Cerebellar cortex (tissue), 1 donor: ENCODE data around the gene CUBN.
"Not testable (repeated sequence)": the region's sequence is repeated elsewhere in the genome, so short reads cannot be mapped to it uniquely, and the experiment has no call there.

ENCODE experiments used
- DNase-seq: peaks from one replicate; pipeline ENCODE4 v3.0.0-alpha.2; 2015; ENCODE audit warnings: low spot score

Gene CUBN

DNA sequence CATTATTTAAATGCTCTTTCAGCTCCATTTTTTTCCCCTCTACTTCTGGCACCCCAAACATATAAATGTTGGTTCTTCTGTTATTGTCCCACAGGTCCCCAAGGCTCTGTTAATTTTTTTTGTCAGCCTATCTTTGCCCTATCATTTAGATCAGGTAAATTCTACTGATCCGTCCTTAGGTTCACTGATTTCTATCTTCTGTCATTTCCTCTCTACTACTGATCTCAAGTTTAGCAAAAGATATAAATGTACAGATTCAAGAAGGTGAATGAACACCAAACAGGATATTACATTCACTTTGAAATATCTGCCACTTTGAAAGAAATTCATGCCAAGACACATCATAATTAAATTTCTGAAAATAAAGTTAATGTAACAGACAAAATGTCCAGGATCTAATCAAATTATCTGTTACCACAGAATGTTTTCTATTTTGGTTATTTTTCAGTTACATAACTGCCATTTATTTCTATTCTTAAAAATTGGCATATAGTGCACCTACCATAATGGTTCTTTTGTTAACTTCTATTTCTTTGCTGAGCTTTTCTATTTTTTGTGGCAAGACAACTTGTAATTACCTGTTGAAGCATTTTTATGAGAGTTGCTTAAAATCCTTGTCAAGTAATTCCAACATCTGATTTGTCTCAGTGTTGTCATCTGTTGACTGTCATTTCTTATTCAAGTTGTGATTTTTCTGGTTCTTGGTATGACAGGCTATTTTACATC is 12.1 kb upstream of the CUBN start:
- no peak for DNase-seq

DNA sequence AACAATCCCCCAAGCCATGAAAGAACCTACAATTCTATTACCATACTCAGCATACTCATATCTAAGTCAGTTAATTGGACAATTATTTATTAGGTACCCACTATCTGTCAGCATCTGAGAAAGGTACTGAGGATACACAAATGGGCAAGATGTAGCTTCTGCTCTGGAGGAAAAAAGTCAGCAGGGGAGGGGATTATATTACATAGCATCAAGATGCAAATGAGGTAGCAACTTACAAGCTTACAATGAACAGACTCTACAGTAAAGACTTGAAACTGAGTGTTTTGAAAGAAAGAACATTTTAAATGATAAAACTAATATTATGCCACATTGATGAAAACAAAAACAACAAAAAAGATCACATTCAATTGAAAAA is 10.8 kb upstream of the CUBN start:
- DNase-seq, result no peak

DNA sequence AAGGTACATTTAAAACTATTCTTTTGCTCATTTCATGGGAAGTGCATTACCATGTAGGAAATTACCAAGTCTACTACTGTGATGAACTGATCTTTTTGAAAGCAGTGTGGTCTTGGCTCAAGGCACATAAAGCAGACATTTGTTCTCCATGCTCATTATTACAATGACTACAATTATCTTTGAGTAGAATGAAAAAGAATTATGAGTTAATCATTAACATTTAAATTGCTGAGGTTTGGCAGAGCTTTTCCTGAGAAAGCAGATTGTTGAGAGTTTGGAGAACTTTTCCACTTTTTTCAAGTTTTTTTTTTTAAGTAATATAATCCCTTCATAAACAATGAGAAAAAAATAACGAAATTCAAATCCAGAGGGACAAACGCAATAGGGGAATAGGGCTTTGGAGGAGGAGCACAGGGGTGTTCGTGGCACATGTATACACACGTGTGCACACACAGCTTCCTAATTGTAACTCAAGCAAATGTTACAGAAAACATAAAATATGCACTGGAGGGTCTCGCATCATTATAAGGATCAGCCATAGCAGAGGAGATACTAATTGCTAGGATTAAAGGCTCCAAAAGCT is 8.9 kb upstream of the CUBN start:
- no peak for DNase-seq

DNA sequence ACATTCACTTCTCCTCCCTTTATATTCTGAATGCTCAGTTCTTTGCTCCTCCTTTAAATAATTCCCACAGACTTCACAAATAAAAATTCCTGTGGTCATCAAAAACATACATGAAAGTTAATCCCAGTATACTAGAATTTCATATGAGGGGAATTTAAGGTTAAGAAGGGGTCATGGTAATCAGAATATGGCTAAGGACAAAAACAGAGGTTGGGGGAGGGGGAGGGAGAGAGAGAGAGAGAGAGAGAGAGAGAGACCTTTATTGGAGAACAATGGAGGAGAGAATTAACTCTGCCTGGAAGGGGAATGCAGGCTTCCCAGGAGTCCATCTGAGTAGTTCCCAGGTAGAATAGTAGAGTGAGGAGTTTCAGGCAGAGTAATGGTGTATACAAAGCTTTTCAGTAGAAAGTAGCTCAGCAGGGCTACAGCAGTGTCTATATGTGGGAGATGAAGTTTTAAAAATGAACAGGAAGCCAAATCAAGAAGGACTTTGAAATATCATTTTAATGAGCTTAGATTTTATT is 5.2 kb upstream of the CUBN start:
- no peak for DNase-seq

DNA sequence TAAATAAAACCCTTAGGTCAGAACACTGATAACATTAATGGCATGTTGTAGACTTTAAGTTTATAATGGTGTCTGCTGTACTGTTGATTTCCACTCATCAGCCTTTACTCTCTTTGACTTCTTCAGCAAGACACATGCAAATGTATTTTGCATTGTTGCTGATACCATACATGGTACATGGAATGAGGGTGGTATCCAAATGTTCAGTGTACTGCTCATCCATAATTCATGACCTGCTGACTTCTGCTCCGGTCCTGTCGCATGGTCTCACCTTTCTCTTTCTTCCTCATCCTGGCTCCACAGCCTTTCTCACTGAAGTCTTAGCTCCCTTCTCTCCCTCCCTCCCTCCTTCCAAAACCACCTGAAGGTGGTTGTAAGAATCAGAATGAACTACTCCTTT is 4.7 kb upstream of the CUBN start:
- no peak for DNase-seq

DNA sequence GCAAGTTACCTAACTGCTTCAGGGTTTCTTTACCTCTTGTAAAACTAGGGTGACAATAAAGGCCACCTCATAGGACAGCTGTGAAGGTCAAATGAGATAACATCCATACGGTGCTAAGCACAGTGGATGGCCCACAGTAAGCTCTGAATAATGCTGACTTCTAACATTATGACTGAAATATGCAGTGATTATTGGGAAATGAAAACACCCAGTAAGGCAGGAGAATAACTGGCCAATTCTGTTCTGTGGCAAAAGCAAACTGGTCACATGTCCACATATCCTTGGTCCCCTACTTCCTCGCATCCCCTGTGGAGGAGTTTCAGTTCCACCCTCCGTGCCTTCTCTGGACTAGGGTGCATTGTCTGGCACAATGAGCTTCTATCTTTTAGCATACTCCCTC is 1.4 kb downstream of the CUBN start:
- no peak for DNase-seq

DNA sequence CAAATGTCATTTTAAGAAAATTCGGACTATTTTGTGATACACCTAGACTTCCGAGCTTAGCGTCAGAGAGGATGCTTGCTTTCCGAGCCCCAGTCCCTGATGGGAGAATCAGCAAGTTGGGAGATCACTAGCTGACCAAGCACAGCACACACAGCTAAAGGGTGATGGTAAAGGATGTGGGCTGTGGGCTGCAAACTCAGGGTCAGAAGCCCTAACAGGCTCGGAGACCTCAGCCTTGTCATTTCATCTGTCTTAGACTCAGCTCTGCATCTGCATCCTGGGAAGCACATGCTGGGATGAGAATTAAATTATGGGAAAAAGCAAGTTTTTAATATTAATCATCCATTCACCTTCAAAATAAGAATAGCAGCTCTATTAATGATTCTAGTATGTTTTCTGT is 3.3 kb downstream of the CUBN start:
- no peak for DNase-seq

DNA sequence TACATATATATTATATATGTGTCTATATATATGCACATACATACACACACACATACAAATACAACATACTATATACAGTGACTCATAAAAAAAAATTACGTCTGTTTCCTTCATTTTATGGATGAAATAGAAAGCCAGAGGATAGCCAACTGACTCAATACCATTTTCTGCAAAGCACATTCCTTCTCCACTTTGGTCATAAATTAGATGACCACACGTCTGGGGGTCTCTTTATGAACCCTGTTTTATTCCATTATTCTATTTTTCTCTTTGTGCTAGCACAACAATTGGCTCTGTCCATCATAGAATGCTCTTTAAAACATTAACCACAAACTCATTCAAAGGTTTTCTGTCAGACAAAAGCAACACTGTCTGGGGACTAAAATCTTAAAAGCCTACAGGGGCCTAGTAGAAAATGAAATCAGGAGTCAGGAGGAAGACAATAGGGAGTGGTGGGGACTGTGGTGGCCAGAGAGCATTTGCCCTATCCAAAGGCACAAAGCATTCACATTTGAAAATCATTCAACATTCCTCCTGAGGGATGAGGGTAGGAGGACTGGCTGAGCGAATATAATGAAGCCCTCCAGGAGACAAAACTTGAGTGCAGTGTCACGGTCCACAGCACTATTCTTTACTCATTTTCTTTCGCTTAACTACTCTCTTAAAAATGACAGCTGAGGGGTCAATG is 4.3 kb downstream of the CUBN start:
- DNase-seq, result no peak

DNA sequence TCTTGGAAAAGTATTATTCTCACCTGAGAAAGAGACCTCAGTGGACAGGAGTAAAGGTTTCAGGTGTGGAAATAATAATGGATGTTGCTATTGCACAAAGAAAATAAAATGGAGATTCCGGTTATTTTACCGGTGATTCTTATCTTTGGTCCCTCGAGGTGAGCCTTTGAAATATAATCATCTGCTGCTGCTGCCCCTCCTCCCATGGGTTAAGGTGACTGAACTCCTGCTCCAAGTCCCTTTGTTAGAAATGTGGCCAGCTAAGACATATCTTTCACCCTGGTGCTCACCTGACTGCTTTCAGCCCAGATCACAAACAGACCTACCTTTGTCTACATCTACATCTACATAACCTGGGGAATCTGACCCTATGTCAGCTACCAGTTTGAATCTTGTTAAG is 5.7 kb downstream of the CUBN start:
- DNase-seq, result no peak

DNA sequence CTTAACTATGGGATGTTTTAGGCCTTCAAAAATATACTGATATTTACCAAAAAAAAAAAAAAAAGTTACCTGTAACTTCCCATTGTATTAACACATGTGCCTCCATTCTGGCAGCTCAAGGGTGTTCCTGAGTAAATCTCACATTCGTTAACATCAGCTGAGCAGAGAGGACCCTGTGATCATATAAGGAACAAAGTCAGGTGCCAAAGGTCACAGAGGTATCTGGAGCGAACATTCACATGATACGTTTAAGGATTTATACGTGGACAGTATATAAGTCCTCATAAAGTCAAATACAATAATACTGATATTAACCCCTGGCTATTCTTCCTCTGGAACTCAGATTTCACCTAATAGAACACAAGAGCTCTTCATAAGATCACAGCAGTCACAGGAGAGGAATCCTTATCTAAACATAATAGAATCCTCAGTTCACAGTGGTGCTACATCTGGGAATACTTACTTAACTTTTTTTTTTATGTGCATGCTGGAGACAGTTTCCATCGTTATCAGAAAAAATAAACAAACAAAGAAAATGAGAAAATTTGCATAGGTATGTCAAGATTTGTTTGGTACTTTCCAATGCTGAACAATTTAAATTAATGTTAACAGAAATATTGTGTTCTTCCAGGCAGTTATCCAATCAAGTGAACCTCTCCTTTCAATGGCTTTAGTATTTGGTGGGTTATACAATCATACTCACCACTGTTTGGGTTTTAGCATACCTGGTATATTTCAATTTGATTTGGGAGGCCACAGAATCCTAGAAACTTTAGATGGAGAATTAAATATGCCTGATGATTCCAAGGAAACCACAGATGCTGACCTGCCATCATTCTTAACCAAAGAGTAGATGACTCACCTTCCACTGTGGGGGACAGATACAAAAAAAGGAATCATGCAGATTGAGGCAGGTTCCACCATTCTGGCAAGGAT is 6.6 kb downstream of the CUBN start:
- no peak for DNase-seq

DNA sequence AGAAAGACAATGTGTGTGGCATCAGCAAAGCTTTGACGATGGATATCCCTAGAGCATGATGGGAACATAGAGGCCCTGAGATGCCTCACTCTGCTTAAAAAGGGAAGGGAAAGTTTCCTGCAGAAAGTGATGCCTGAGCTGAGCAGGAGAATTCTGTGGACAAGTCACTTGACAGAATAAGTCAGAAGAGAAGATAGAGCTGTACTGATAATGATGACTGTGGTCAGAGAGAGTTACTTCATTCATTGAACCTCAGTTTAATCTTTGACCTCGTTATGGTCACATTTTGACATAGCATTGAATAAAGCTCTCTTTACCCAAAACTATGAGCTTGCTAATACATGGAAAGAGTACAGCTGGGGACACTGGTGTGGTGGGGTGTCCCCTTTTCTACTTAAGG is 7.6 kb downstream of the CUBN start:
- no peak for DNase-seq

DNA sequence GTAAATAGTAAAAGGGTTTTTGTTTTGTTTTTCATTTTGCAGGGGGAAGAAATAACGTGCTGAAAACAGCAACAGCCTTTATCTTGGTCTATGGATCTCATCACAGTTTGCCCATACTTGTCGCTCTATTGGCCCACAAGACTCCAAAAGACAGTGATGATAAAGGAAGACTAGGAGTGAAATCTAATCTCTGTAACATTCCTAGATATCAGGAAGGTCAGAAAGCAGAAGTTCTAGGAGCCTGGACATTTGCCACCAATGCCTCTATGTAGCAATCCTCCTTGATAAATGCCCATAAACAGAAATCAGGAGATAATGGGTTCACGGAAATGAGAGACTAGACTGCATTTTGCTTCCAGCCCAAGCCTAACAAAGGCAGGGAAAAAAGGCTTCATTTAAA is 8.9 kb downstream of the CUBN start:
- DNase-seq, result no peak

DNA sequence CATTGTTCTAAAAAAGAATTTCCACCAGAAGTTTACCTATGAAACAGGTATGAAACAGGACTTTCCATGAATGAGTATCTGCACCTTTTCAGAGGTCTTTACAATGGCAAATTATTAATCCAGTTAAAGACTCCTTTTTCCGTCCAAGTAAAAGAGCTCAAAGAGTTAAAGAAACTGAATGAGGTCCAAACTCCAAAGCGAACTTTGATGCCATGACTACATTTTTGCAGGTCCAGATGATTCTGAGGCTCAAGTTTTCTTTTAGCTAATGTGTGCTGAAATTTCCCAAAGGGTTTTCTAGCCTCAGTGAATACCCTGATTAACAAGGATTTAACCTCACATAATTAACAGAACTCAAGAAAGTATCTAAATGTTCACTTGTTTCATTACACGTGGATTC is 9.8 kb downstream of the CUBN start:
- no peak for DNase-seq

DNA sequence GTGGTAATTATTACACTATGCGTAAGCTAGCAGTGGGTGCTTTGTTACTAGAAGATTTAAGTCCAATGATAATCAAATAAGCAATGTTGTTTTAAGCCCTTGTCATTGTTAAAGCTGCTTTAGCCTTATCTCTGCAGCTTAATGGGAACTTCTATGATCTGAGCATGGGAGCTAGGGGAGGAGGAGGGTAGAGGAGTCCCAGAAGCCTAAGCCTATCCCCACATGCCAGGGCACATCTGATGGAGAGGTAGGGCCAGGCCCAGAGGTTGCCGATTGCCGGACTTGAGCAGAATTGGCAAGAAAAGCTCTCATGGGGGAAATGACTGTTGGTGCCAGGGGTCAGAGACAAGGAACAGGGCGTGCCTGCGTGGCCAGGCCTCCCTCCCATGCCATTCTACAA is 13.4 kb downstream of the CUBN start:
- no peak for DNase-seq

DNA sequence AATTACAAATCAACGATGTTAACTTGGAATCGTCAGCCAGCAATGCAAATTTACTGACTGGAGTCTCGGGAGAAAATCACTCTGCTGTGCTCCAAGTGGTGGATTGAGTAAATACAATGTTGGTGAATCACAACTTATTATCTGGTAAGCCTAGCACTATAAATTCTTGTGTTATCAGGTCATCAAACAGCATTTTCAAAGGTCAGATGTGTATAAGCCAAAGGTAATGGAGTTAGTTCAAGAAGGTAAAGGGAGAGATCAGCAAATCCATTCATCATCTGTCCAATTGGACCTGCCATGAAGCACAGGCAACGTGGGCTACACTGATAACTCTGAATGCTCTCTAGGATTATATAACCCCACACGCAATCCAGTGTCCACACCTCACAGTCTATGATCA is 13.9 kb downstream of the CUBN start:
- DNase-seq, result no peak

DNA sequence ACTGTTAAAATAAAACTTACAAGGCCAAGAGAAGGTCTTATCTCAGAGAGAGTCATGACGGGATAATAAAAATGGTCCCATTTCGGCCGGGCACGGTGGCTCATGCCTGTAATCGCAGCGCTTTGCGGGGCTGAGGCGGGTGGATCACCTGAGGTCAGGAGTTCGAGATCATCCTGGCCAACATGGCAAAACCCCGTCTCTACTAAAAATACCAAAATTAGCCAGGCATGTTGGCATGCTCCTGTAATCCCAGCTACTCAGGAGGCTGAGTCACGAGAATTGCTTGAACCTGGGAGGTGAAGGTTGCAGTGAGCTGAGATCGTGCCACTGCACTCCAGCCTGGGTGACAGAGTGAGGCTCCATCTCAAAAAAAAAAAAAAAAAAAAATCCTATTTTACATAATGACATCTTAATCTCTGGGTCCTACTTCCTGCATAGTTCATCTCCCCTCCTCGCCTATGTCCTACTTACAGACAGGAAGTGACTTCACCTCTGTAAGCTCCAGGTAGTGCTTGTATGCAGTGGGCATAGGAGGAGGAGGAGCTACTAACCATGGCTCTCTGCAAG is 14.7 kb downstream of the CUBN start:
- DNase-seq, result not testable (repeated sequence)

DNA sequence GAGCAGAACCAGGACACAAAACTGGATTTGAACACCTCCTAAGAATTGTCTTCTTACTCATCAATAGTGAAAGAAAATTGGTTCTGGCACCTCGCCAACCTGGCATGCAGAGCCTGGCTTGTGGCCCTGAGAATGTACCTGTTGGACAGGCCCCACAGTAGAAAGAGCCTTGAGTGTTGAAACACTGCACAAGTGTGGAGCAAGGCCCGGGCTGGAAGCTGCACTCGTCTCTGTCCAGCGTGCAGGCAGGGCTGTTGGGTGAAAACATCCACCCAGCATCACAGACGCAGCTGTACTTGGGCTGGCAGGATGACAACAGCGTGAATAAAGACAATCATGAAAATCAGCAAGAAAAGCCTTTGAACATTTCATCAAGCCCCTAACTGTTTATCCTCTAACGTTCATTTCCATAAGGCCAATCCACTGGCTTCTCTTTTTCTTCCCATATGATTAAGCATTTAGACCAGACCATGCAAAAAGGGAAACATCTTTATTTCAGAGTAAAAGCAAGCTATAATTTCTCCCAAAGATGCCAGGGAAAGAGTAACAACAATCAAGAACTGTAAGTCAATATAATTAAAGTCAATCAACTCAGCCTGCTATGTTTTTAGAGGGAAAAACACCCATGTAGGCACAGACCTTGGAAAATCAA is 15.6 kb downstream of the CUBN start:
- DNase-seq, result no peak

DNA sequence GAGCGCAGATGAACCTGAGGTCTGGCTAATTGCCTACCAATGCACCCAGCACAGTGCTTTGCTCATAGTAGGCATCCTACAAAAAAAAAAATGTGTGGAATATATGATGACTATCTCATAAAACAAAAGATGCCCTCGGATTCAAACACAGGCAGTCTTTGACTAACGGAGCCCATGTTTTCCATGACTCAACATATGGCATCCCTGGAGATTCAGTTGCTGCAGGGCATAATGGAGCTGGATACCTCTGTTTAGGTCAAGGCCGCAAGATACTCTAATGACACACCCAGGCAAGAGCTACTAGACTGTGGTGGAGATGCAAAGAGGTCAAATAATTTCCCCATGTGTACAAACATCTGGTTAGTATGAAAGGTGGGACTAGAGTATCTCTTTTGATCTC is 16.3 kb downstream of the CUBN start:
- DNase-seq, result no peak

DNA sequence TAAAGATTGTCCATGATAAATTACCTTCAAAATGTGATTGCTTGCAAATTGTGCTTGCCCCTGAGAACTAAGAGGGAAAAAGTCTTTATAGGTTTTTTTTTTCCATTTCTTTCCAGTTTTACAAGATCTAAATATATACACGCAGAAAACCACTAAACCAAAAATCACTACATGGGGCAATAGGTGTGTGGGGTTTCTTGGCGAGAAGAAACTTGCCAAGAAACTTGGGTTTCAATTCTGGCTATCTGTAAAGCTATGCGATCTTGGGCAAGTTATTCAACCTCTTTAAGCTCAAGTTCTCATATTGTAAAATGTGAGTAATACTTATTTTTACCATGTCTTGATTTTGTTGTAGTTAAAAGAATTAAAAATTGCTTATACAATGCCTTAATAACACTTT is 17.0 kb downstream of the CUBN start:
- DNase-seq, result no peak

DNA sequence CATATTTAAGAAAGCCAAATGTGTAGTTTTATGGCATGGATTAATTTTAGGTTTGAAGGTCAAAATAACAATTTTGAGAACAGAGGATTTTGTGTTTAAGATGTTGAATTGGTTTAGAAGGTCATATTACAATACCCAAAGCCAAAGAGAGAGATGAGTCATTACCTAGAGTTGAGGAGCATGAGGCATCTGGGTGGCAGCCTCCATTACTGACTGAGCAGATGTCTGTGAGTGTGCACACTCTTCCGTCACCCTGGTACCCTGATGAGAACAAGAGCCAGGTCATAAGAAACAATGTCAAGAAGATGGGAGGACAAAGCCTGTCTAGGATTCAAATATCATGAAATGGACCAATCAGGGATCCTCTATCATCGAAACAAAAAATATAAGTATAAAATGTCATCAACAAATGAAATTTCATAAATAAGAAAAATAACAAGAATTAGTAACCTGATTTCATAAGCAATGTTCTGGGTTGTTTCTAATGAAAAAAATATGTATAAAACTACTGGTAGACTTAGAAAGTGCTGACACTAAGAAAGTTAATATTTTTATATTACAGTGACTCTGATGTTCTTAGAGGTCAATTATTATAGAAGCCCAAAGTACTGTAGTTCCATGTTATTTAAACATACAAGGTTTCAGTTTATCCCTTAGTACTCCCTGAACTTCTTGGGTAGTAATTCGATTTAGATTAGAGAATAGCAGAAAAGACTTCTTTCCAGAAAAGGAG is 20.0 kb downstream of the CUBN start:
- DNase-seq, result no peak

DNA sequence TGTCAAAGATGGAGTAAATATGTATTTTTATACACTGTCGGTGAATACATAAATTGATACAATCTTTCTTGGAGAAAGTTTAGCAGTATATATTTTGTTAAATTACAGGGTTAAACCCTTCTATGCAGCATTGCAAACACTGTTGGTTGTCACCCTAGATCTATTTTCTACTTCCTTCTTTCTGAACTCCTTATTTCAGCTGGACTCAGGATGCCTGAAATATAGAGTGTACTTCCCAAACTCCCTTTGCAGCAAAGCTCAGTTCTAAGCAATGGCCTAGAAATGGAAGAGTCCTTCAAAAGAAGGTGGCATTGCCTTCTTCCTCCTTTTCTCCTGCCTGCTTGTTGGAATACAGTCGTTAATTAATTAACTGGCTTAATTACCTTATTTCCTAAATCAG is 20.6 kb downstream of the CUBN start:
- no peak for DNase-seq
